GM12878 (cell line): ENCODE data around the gene MYL3. TPM values are rescaled to one million over a fixed set of nuclear protein-coding genes. Genes with fewer than 3 reads are reported as not detected.

ENCODE experiments used
- ATAC-seq: fragments of 200-7000 bp; cut with Tn5 transposase; 3 replicates; pipeline ENCODE4 v1.9.1; 2020; ENCODE audit warnings: mild to moderate bottlenecking, moderate library complexity
- BruUV-seq: library from RNA; stranded (reverse); fragments of 400-500 nt; replicated peaks from 2 replicates; lab custom pipeline; 2021; lab: Mats Ljungman, UMichigan
- CTCF ChIA-PET: fragments of 300-600 bp; sonication (Branson Sonifier 250); formaldehyde crosslinking; extraction: SDS; loops from one replicate; lab custom pipeline; 2021; ENCODE audit warnings: inconsistent platforms; lab: Yijun Ruan, JAX
- POLR2A ChIA-PET: fragments of 350-600 bp; formaldehyde crosslinking; extraction: SDS; loops from one replicate; lab custom pipeline; 2021; ENCODE audit warnings: inconsistent platforms; lab: Charles Lee
- RAD21 ChIA-PET: fragments of 300-600 bp; sonication (Branson Sonifier 250); formaldehyde crosslinking; loops from one replicate; lab custom pipeline; 2023; ENCODE audit warnings: antibody characterized with exemption; ENCODE audit not compliant: unreplicated experiment; lab: Charles Lee
- SMC1A ChIA-PET: fragments of 300-600 bp; sonication (Branson Sonifier 250); formaldehyde crosslinking; loops from one replicate; lab custom pipeline; 2023; ENCODE audit not compliant: unreplicated experiment, uncharacterized antibody; lab: Charles Lee
- DNase-seq: peaks from one replicate; pipeline ENCODE4 v3.0.0-alpha.2; 2011; ENCODE audit warnings: low read depth, low spot score
- FAIRE-seq: peaks from 3 replicates; lab custom pipeline; 2011; peaks lifted over from hg19 to GRCh38; lab: Jason Lieb, UNC
- H2AFZ ChIP-seq: 2 replicates; pipeline ENCODE4 v1.6.0; 2011; ENCODE audit warnings: low read depth, low read length, control low read depth; ENCODE audit not compliant: control insufficient read depth
- H3K27ac ChIP-seq: 2 replicates; pipeline ENCODE4 v1.5.1; 2011; ENCODE audit warnings: control low read depth; ENCODE audit not compliant: control insufficient read depth, insufficient read depth
- H3K27me3 ChIP-seq, 2 experiments: replicated peaks in 1 of 2; 2 replicates each; pipeline versions ENCODE4 v1.6.0 to v1.6.1; 2011; ENCODE audit warnings: low read length in 1 of 2; ENCODE audit not compliant: control insufficient read depth in 2 of 2, insufficient read depth in 2 of 2
- H3K36me3 ChIP-seq, 2 experiments: 2 replicates each; pipeline ENCODE4 v1.5.1; 2011; ENCODE audit warnings: low read length in 1 of 2; ENCODE audit not compliant: control insufficient read depth in 2 of 2, insufficient read depth in 2 of 2
- H3K4me1 ChIP-seq: 2 replicates; pipeline ENCODE4 v1.6.1; 2011; ENCODE audit warnings: mild to moderate bottlenecking, low read length, moderate library complexity, mixed read lengths; ENCODE audit not compliant: control insufficient read depth, insufficient read depth
- H3K4me2 ChIP-seq: 2 replicates; pipeline ENCODE4 v1.6.0; 2011; ENCODE audit warnings: control low read depth; ENCODE audit not compliant: control insufficient read depth, insufficient read depth
- H3K4me3 ChIP-seq: fragments of 200-600 bp; sonication (generic); 2 replicates; pipeline ENCODE4 v1.5.1; 2016
- H3K79me2 ChIP-seq: 2 replicates; pipeline ENCODE4 v1.6.0; 2011; ENCODE audit warnings: low read length; ENCODE audit not compliant: control insufficient read depth, insufficient read depth
- H3K9ac ChIP-seq: 2 replicates; pipeline ENCODE4 v1.8.0; 2011; ENCODE audit warnings: low read length, control low read depth, mixed read lengths; ENCODE audit not compliant: control insufficient read depth, insufficient read depth
- H3K9me3 ChIP-seq: replicated peaks from 3 replicates; pipeline ENCODE4 v1.5.1; 2011; ENCODE audit warnings: mild to moderate bottlenecking, low read length; ENCODE audit not compliant: control insufficient read depth, insufficient read depth
- H4K20me1 ChIP-seq: 2 replicates; pipeline ENCODE4 v1.6.0; 2011; ENCODE audit not compliant: control insufficient read depth, insufficient read depth
- CBX5 ChIP-seq: sonication (generic); IDR thresholded peaks from 2 replicates; pipeline ENCODE4 v1.6.1; 2016; ENCODE audit warnings: low read depth, moderate library complexity, mild to moderate bottlenecking, inconsistent platforms
- KDM1A ChIP-seq: fragments of 200-600 bp; sonication (generic); IDR thresholded peaks from 2 replicates; pipeline ENCODE4 v1.6.1; 2016; ENCODE audit warnings: borderline replicate concordance
- MXI1 ChIP-seq: fragments of 150-350 bp; IDR thresholded peaks from 2 replicates; pipeline ENCODE4 v1.6.1; 2011; ENCODE audit warnings: low read depth, mild to moderate bottlenecking, inconsistent platforms, low read length, improper control_type of control experiment
- NRF1 ChIP-seq: conservative IDR thresholded peaks from 2 replicates; pipeline ENCODE4 v1.6.1; 2011; ENCODE audit warnings: mild to moderate bottlenecking, low read depth, low read length, improper control_type of control experiment
- POLR2AphosphoS2 ChIP-seq: IDR thresholded peaks from 2 replicates; pipeline ENCODE4 v1.6.1; 2011; ENCODE audit warnings: low read depth, mild to moderate bottlenecking, low read length, improper control_type of control experiment, moderate library complexity
- RFX5 ChIP-seq: IDR thresholded peaks from 2 replicates; pipeline ENCODE4 v1.6.1; 2011; ENCODE audit warnings: low read depth, low read length, improper control_type of control experiment
- STAT3 ChIP-seq: IDR thresholded peaks from 2 replicates; pipeline ENCODE4 v1.6.1; 2011; ENCODE audit warnings: low read depth, low read length, improper control_type of control experiment
- ZNF207 ChIP-seq: fragments of 450-650 bp; IDR thresholded peaks from 2 replicates; pipeline ENCODE4 v1.6.1; 2014; ENCODE audit warnings: antibody characterized with exemption, mild to moderate bottlenecking, borderline replicate concordance
- WGBS: methylation state at CpG from one replicate; pipeline ENCODE4 v1.1.6; 2016; ENCODE audit warnings: low lambda C conversion rate; ENCODE audit not compliant: insufficient replicate concordance, insufficient coverage; ENCODE audit errors: missing lambda C conversion rate; 5-methylcytosine and 5-hydroxymethylcytosine counted together
- in situ Hi-C: fragments of 300-500 bp; cut with MboI; formaldehyde crosslinking; loops from 9 replicates; pipeline ENCODE4 v1.14.3; 2018; ENCODE audit warnings: mixed read lengths
- intact Hi-C: fragments of 100-400 bp; cut with micrococcal nuclease; formaldehyde crosslinking; loops from one replicate; pipeline ENCODE4 v1.14.2; 2022; ENCODE audit not compliant: unreplicated experiment
- polyA plus RNA-seq, 11 experiments: library from polyadenylated mRNA; depleted of rRNA in 4 of 11; unstranded in 6 of 11; stranded (reverse) in 5 of 11; fragments of >200 nt; fragmentation: Nextera tagmentation in 4 of 11; fragmentation: Illumina TruSeq in 1 of 11; extraction: Ambion mirVana in 4 of 11; extraction: Trizol in 1 of 11; gene quantifications; 1 replicate in 1 of 11; 2 replicates in 10 of 11; pipeline versions ENCODE4 v1.2.1 to v1.2.3, GENCODE V29; 2011 to 2016; ENCODE audit warnings: inconsistent platforms in 2 of 11, missing spikeins in 2 of 11, low read depth in 1 of 11
- total RNA-seq, 4 experiments: library from RNA; depleted of rRNA in 3 of 4; stranded (reverse); fragments of >200 nt in 3 of 4; fragmentation: Illumina TruSeq in 1 of 4; extraction: Trizol in 1 of 4; gene quantifications; 2 replicates each; pipeline versions ENCODE4 v1.2.1 to v1.2.3, GENCODE V29; 2013 to 2021
- TF ChIP-seq, protein P1 (sequence below), 3 experiments: IDR thresholded peaks in 2 of 3; conservative IDR thresholded peaks in 1 of 3; 2 replicates each; pipeline ENCODE4 v1.5.1; 2011; ENCODE audit warnings: low read depth in 3 of 3, low read length in 3 of 3, mild to moderate bottlenecking in 3 of 3, control low read depth in 2 of 3, moderate library complexity in 2 of 3, inconsistent platforms in 1 of 3, mixed read lengths in 1 of 3; ENCODE audit not compliant: control insufficient read depth in 2 of 3, insufficient read depth in 1 of 3; ENCODE audit errors: extremely low read depth in 1 of 3

Gene MYL3
- total and polyA plus RNA-seq, 10 of the 15 experiments (the other 5 are each of a cell fraction or from before 2014, with no cell fraction given) = 0.40 TPM; not detected in 9

DNA sequence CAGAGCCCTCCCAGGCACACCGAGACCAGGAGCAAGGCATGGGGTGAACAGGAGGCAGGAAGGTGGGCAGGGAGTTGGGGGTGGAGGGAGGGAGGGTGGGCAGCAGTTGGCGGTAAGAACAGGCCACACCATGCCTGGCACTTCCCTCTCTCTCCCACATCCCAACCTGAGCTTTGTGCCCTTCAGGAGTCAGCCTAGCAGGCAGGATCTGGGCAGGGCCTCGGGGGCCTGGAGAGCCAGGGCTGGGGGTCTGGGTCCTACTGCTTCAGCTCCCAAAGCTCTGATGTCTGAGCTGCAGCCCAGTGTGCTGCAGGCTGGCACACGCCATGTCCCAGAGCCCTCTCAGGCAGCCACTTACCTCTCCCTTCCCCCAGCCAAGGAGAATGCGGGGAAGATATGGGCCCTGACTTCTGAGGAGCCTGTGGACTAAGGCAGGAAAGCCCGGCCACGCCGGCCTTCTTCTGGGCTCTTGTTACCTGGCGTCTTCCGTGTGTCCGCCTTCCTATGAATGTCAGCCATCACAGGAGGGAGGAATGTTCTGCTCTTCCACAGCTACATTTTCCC is 2.9 kb upstream of the MYL3 start:
- Histone ChIP-seq H3K27ac (no peak overlapping the region), H3K79me2 (no peaks in the 10 kb centered on the region), H3K4me1 (no peaks in the 10 kb centered on the region), H3K4me3 (no peak overlapping the region), H3K36me3 (no peaks in the 10 kb centered on the region), H2AFZ (no peak overlapping the region), H3K9ac (no peak overlapping the region), H3K4me2 (no peak overlapping the region), H3K9me3 (no peaks in the 10 kb centered on the region), H4K20me1 (no peaks in the 10 kb centered on the region), H3K27me3 (no peaks in the 10 kb centered on the region; a peak in 1 of 4 replicates)
- DNase-seq (no peak), FAIRE-seq (no peak), ATAC-seq (no peak)
- SMC1A ChIA-PET = interaction anchor here (1.0 to 3.7 kb wide), 4 partner anchors 29 to 163 kb away, joined by 3 to 16 read pairs (median 4); no protein-coding TSS in a partner anchor
- TF ChIP-seq RFX5 (no peak), KDM1A (no peak), NRF1 (no peak), POLR2AphosphoS2 (no peak), MXI1 (no peak), STAT3 (no peak), CBX5 (no peak), ZNF207 (no peak)
- TF ChIP-seq, protein P1, sequence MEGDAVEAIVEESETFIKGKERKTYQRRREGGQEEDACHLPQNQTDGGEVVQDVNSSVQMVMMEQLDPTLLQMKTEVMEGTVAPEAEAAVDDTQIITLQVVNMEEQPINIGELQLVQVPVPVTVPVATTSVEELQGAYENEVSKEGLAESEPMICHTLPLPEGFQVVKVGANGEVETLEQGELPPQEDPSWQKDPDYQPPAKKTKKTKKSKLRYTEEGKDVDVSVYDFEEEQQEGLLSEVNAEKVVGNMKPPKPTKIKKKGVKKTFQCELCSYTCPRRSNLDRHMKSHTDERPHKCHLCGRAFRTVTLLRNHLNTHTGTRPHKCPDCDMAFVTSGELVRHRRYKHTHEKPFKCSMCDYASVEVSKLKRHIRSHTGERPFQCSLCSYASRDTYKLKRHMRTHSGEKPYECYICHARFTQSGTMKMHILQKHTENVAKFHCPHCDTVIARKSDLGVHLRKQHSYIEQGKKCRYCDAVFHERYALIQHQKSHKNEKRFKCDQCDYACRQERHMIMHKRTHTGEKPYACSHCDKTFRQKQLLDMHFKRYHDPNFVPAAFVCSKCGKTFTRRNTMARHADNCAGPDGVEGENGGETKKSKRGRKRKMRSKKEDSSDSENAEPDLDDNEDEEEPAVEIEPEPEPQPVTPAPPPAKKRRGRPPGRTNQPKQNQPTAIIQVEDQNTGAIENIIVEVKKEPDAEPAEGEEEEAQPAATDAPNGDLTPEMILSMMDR (IDR thresholded peaks at IDR 0.05 in 2 of 3, conservative IDR thresholded peaks at IDR 0.05 in 1 of 3; ENCODE audit: control insufficient read depth in 2 of 3, extremely low read depth in 1 of 3, insufficient read depth in 1 of 3, low read depth in 3 of 3, low read length in 3 of 3) = no peak
- intact Hi-C loops = loop anchor here (1.0 to 2.0 kb wide), 4 partner anchors 29 to 505 kb away; no protein-coding TSS in a partner anchor
- BruUV-seq = no TSS peak
- RAD21 ChIA-PET = interaction anchor here (1.1 to 1.7 kb wide), 3 partner anchors 27 to 157 kb away, joined by 3 to 4 read pairs (median 4); no protein-coding TSS in a partner anchor
- in situ Hi-C loops = no loop called here
- 54% methylated on average over 9 of the region's 11 CpGs for WGBS
- POLR2A ChIA-PET = no interaction called here
- CTCF ChIA-PET = interaction anchor here (0.6 to 4.1 kb wide), 16 partner anchors 13 to 505 kb away, joined by 3 to 35 read pairs (median 6); no protein-coding TSS in a partner anchor
